ENCODE results near the gene TMC5. TPM values are rescaled to one million over a fixed set of nuclear protein-coding genes. Genes with fewer than 3 reads are reported as not detected.
A peak's percentile ranks its signal among the peaks of the same experiment; 100 is the strongest.

TMC5 gene
- total and polyA plus RNA-seq, 2 of the 13 experiments (the other 11 are each of a cell fraction or from before 2014, with no cell fraction given), result 0.09 to 0.41 TPM

- TF ChIP-seq HMGXB3 (CRISPR knock-in tag; IDR thresholded peaks at IDR 0.05; ENCODE audit: borderline replicate concordance) (peak; percentile 92), NR2F1 (CRISPR knock-in tag; IDR thresholded peaks at IDR 0.05) (no peak), ZNF577 (CRISPR knock-in tag; IDR thresholded peaks at IDR 0.05; ENCODE audit: borderline replicate concordance, low read depth) (no peak), SNAPC4 (CRISPR knock-in tag; IDR thresholded peaks at IDR 0.05) (no peak), KDM5B (CRISPR knock-in tag; IDR thresholded peaks at IDR 0.05; ENCODE audit: borderline replicate concordance) (no peak; the same call in 1 of the 2 replicates), RORA (CRISPR knock-in tag; IDR thresholded peaks at IDR 0.05) (no peak), ZNF740 (CRISPR knock-in tag; IDR thresholded peaks at IDR 0.05) (no peak), KMT2B (CRISPR knock-in tag; IDR thresholded peaks at IDR 0.05) (peak; percentile 90; the same call in 1 of the 2 replicates), ZNF891 (CRISPR knock-in tag; IDR thresholded peaks at IDR 0.05) (peak; percentile 91; the same call in 1 of the 2 replicates), PBX2 (CRISPR knock-in tag; IDR thresholded peaks at IDR 0.05) (no peak), ONECUT2 (CRISPR knock-in tag; IDR thresholded peaks at IDR 0.05) (no peak), IKZF1 (IDR thresholded peaks at IDR 0.05) (no peak), ETV5 (CRISPR knock-in tag; IDR thresholded peaks at IDR 0.05; ENCODE audit: borderline replicate concordance) (peak; percentile 90), ZBTB21 (CRISPR knock-in tag; IDR thresholded peaks at IDR 0.05) (peak; percentile 87), GMEB2 (CRISPR knock-in tag; IDR thresholded peaks at IDR 0.05; ENCODE audit: low read depth) (peak; percentile 97), MAFK (conservative IDR thresholded peaks at IDR 0.05 in 1 of 2, IDR thresholded peaks at IDR 0.05 in 1 of 2; ENCODE audit: low read length in 2 of 2) (no peak)
Measured at GRCh38 chr16:19523559-19524355, 106.1 kb downstream of the TMC5 start, which contains the start of gene CCP110 (continued).
